ENCODE data around the gene RIMS1. TPM values are rescaled to one million over a fixed set of nuclear protein-coding genes. Genes with fewer than 3 reads are reported as not detected.

The RIMS1 gene
- total RNA-seq (not detected), total RNA-seq (0 to 0.12 (median 0) reads per million in 29 experiments)
- total RNA-seq (2013): 0.18 TPM

GRCh38 chr6:71886184-71887005 lies at the start of gene RIMS1:
RIMS1 (plus strand) TSS chr6:71886550; CDS start chr6:71887024, 474 bp downstream.
- H3K9me3 Mint-ChIP-seq: peaks cover 0 to 3% (median 2%) of the 10 kb centered on the region in 3 donors
- no peaks in the 10 kb centered on the region for H3K36me3 ChIP-seq (ENCODE audit: control insufficient read depth in 2 of 2, extremely low read depth in 1 of 2, insufficient read depth in 1 of 2, low read length in 1 of 2)
- peak within 1 kb of the TSS in 1 of 2 donors; percentile 69 for H3K27ac Mint-ChIP-seq
- ChIA-PET POLR2A (no interaction called here), CTCF (no interaction called here)
- H3K4me1 ChIP-seq (ENCODE audit: control insufficient read depth in 1 of 2, extremely low read depth in 1 of 2, insufficient read depth in 2 of 2, low read length in 2 of 2): no peaks in the 10 kb centered on the region
- H3K27me3 ChIP-seq (replicated peaks in 1 of 2; ENCODE audit: control insufficient read depth in 2 of 2, extremely low read depth in 1 of 2, insufficient read depth in 2 of 2, low read length in 1 of 2): peaks cover 3 to 18% of the 10 kb centered on the region in 2 experiments
- peaks cover 0 to 3% (median 2%) of the 10 kb centered on the region in 3 donors for H3K4me1 Mint-ChIP-seq
- no peaks in the 10 kb centered on the region for H3K36me3 Mint-ChIP-seq
- peaks cover 44 to 49% of the 10 kb centered on the region in 2 donors for H3K27me3 Mint-ChIP-seq
- no peak within 1 kb of the TSS for H3K4me3 ChIP-seq (ENCODE audit: control insufficient read depth in 1 of 2, extremely low read depth in 1 of 2, low read length in 1 of 2)
- peak within 1 kb of the TSS in 2 of 3 donors; percentile 22 to 47 for H3K4me3 Mint-ChIP-seq
- no peak within 1 kb of the TSS for H3K27ac ChIP-seq (ENCODE audit: low read length)
- peak in 1 of 35 experiments; percentile 4 for DNase-seq
- ATAC-seq (replicated peaks in 1 of 4): peak in 2 of 4 experiments; percentile 16 to 30
- no peaks in the 10 kb centered on the region for H3K9me3 ChIP-seq
- 5% methylated on average over 52 of the region's 70 CpGs for WGBS (ENCODE audit: insufficient coverage)

DNA sequence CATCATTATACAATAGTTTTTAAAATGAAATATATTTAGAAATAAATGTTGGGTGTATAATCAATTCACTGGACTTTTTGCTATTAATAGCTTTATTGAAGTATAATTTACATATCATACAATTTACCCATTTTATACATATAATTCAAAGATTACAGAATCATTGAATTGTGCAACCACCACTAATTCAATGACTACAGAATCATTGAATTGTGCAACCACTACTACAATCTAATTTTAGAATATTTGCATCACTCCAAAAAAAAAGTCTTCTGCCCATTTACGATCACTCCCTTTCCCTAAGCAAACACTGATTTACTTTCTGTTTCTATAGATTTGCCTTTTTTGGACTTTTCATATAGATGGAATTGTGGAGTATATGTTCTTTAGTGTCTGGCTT lies 35.1 kb upstream of the RIMS1 start:
- no peak overlapping the region for H3K4me3 Mint-ChIP-seq
- H3K27me3 ChIP-seq (replicated peaks in 1 of 2; ENCODE audit: control insufficient read depth in 2 of 2, extremely low read depth in 1 of 2, insufficient read depth in 2 of 2, low read length in 1 of 2): no peaks in the 10 kb centered on the region
- H3K36me3 Mint-ChIP-seq: no peaks in the 10 kb centered on the region
- no peak for ATAC-seq (replicated peaks in 1 of 4)
- no peak overlapping the region for H3K27ac ChIP-seq (ENCODE audit: low read length)
- H3K9me3 ChIP-seq: no peaks in the 10 kb centered on the region
- H3K4me1 ChIP-seq (ENCODE audit: control insufficient read depth in 1 of 2, extremely low read depth in 1 of 2, insufficient read depth in 2 of 2, low read length in 2 of 2): no peaks in the 10 kb centered on the region
- H3K27ac Mint-ChIP-seq: no peak overlapping the region
- H3K4me3 ChIP-seq (ENCODE audit: control insufficient read depth in 1 of 2, extremely low read depth in 1 of 2, low read length in 1 of 2): no peak overlapping the region
- H3K36me3 ChIP-seq (ENCODE audit: control insufficient read depth in 2 of 2, extremely low read depth in 1 of 2, insufficient read depth in 1 of 2, low read length in 1 of 2): no peaks in the 10 kb centered on the region
- no peaks in the 10 kb centered on the region for H3K4me1 Mint-ChIP-seq
- ChIA-PET POLR2A (no interaction called here), CTCF (no interaction called here)
- H3K27me3 Mint-ChIP-seq: no peaks in the 10 kb centered on the region
- DNase-seq: no peak
- WGBS (ENCODE audit: insufficient coverage): no CpG with 5 or more reads among the region's 1 CpG
- H3K9me3 Mint-ChIP-seq: peaks cover 3 to 17% (median 11%) of the 10 kb centered on the region in 3 donors

DNA sequence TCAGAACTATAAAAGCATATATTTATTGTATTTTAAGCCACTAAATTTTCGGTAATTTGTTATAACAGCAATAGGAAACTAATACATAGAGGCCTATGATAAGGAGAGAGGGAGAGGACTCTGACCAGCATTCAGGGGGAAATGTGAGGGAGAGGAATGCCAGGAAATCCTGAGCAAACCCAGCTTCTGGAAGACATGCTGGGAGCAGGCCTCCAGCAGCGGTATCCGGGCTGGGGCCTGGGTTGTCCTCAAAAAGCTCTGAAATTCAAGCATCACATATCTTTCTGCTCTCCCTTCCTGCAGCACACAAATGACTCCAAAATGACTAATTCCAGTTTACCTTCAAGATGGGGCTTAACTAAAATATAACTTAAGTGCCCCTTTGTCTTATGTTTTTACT lies 33.4 kb upstream of the RIMS1 start:
- no peak for DNase-seq
- ChIA-PET CTCF (no interaction called here), POLR2A (no interaction called here)
- Mint-ChIP-seq H3K36me3 (no peaks in the 10 kb centered on the region), H3K4me3 (no peak overlapping the region), H3K9me3 (peaks cover 6 to 16% (median 11%) of the 10 kb centered on the region in 3 donors), H3K4me1 (no peaks in the 10 kb centered on the region), H3K27ac (no peak overlapping the region), H3K27me3 (no peaks in the 10 kb centered on the region)
- Histone ChIP-seq H3K9me3 (no peaks in the 10 kb centered on the region), H3K27ac (ENCODE audit: low read length) (no peak overlapping the region), H3K27me3 (replicated peaks in 1 of 2; ENCODE audit: control insufficient read depth in 2 of 2, extremely low read depth in 1 of 2, insufficient read depth in 2 of 2, low read length in 1 of 2) (no peaks in the 10 kb centered on the region), H3K4me1 (ENCODE audit: control insufficient read depth in 1 of 2, extremely low read depth in 1 of 2, insufficient read depth in 2 of 2, low read length in 2 of 2) (no peaks in the 10 kb centered on the region), H3K4me3 (ENCODE audit: control insufficient read depth in 1 of 2, extremely low read depth in 1 of 2, low read length in 1 of 2) (no peak overlapping the region), H3K36me3 (ENCODE audit: control insufficient read depth in 2 of 2, extremely low read depth in 1 of 2, insufficient read depth in 1 of 2, low read length in 1 of 2) (no peaks in the 10 kb centered on the region)
- ATAC-seq (replicated peaks in 1 of 4): no peak
- WGBS (ENCODE audit: insufficient coverage): 100% methylated on average over 2 of the region's 3 CpGs

GRCh38 chr6:71855406-71855805 lies 30.9 kb upstream of the RIMS1 start:
- CTCF ChIA-PET: no interaction called here
- Mint-ChIP-seq H3K4me3 (no peak overlapping the region), H3K9me3 (peaks cover 6 to 16% (median 10%) of the 10 kb centered on the region in 3 donors), H3K27me3 (no peaks in the 10 kb centered on the region), H3K36me3 (no peaks in the 10 kb centered on the region), H3K4me1 (no peaks in the 10 kb centered on the region), H3K27ac (no peak overlapping the region)
- Histone ChIP-seq H3K36me3 (ENCODE audit: control insufficient read depth in 2 of 2, extremely low read depth in 1 of 2, insufficient read depth in 1 of 2, low read length in 1 of 2) (no peaks in the 10 kb centered on the region), H3K27me3 (replicated peaks in 1 of 2; ENCODE audit: control insufficient read depth in 2 of 2, extremely low read depth in 1 of 2, insufficient read depth in 2 of 2, low read length in 1 of 2) (no peaks in the 10 kb centered on the region), H3K9me3 (no peaks in the 10 kb centered on the region), H3K4me3 (ENCODE audit: control insufficient read depth in 1 of 2, extremely low read depth in 1 of 2, low read length in 1 of 2) (no peak overlapping the region), H3K4me1 (ENCODE audit: control insufficient read depth in 1 of 2, extremely low read depth in 1 of 2, insufficient read depth in 2 of 2, low read length in 2 of 2) (no peaks in the 10 kb centered on the region), H3K27ac (ENCODE audit: low read length) (no peak overlapping the region)
- WGBS (ENCODE audit: insufficient coverage): no CpG with 5 or more reads among the region's 3 CpGs
- POLR2A ChIA-PET: no interaction called here
- ATAC-seq (replicated peaks in 1 of 4): no peak
- no peak for DNase-seq

GRCh38 chr6:71879016-71879415 lies 7.3 kb upstream of the RIMS1 start:
- CTCF ChIA-PET: no interaction called here
- peaks cover 0 to 7% (median 2%) of the 10 kb centered on the region in 3 donors for H3K9me3 Mint-ChIP-seq
- POLR2A ChIA-PET: no interaction called here
- no peak for ATAC-seq (replicated peaks in 1 of 4)
- Histone ChIP-seq H3K4me3 (ENCODE audit: control insufficient read depth in 1 of 2, extremely low read depth in 1 of 2, low read length in 1 of 2) (no peak overlapping the region), H3K27me3 (replicated peaks in 1 of 2; ENCODE audit: control insufficient read depth in 2 of 2, extremely low read depth in 1 of 2, insufficient read depth in 2 of 2, low read length in 1 of 2) (no peaks in the 10 kb centered on the region), H3K36me3 (ENCODE audit: control insufficient read depth in 2 of 2, extremely low read depth in 1 of 2, insufficient read depth in 1 of 2, low read length in 1 of 2) (no peaks in the 10 kb centered on the region), H3K9me3 (no peaks in the 10 kb centered on the region), H3K4me1 (ENCODE audit: control insufficient read depth in 1 of 2, extremely low read depth in 1 of 2, insufficient read depth in 2 of 2, low read length in 2 of 2) (no peaks in the 10 kb centered on the region), H3K27ac (ENCODE audit: low read length) (no peak overlapping the region)
- DNase-seq: no peak
- no peak overlapping the region for H3K4me3 Mint-ChIP-seq
- no peaks in the 10 kb centered on the region for H3K4me1 Mint-ChIP-seq
- no peaks in the 10 kb centered on the region for H3K36me3 Mint-ChIP-seq
- no peak overlapping the region for H3K27ac Mint-ChIP-seq
- H3K27me3 Mint-ChIP-seq: peaks cover 6 to 12% of the 10 kb centered on the region in 2 donors

DNA sequence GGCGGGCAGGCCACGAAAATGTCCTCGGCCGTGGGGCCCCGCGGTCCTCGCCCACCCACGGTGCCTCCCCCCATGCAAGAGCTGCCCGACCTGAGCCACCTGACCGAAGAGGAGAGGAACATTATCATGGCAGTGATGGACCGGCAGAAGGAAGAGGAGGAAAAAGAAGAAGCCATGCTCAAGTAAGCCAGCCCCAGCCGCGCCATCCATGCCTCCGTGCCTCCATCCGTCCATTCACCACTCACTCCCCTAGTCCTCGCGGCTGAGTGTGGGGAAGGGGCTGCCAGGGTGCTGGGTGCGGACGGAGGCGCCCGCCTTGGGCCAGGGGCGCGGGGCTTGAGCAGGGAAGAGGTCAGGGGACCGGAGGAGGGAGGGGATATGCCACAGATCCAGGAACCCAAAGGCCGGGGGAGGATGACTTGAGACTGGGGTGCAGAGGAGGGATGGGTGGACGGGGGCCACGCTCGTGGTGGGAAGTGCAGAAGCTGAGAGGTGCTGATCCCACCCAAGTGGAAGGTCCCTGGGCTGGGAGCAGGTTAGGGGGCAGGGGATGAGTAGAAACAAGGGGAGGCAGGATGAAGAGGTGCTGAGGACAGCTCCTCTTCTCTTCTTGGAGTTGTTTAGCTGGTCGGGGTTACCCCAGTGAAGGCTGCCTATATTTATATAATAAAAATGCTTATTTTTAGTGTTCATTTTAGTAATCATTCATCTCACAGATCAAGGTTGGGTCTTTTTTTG lies 825 bp downstream of the RIMS1 start:
- Histone ChIP-seq H3K36me3 (ENCODE audit: control insufficient read depth in 2 of 2, extremely low read depth in 1 of 2, insufficient read depth in 1 of 2, low read length in 1 of 2) (no peaks in the 10 kb centered on the region), H3K4me1 (ENCODE audit: control insufficient read depth in 1 of 2, extremely low read depth in 1 of 2, insufficient read depth in 2 of 2, low read length in 2 of 2) (no peaks in the 10 kb centered on the region), H3K27ac (ENCODE audit: low read length) (no peak overlapping the region), H3K4me3 (ENCODE audit: control insufficient read depth in 1 of 2, extremely low read depth in 1 of 2, low read length in 1 of 2) (no peak overlapping the region), H3K27me3 (replicated peaks in 1 of 2; ENCODE audit: control insufficient read depth in 2 of 2, extremely low read depth in 1 of 2, insufficient read depth in 2 of 2, low read length in 1 of 2) (peaks cover 3 to 18% of the 10 kb centered on the region in 2 experiments), H3K9me3 (no peaks in the 10 kb centered on the region)
- 6% methylated on average over 17 of the region's 29 CpGs for WGBS (ENCODE audit: insufficient coverage)
- Mint-ChIP-seq H3K27ac (no peak overlapping the region), H3K27me3 (peaks cover 44 to 49% of the 10 kb centered on the region in 2 donors), H3K9me3 (peaks cover 0 to 3% (median 2%) of the 10 kb centered on the region in 3 donors), H3K4me1 (peaks cover 0 to 3% (median 2%) of the 10 kb centered on the region in 3 donors), H3K4me3 (peak overlapping the region in 1 of 3 donors; percentile 20), H3K36me3 (no peaks in the 10 kb centered on the region)
- ChIA-PET CTCF (no interaction called here), POLR2A (no interaction called here)
- peak in 1 of 4 experiments; percentile 24 for ATAC-seq (replicated peaks in 1 of 4)
- peak in 1 of 35 experiments; percentile 1 for DNase-seq

Data from T-cell (primary cell).